ENCODE data around the gene TMEM273.

- TF ChIP-seq, protein P1, sequence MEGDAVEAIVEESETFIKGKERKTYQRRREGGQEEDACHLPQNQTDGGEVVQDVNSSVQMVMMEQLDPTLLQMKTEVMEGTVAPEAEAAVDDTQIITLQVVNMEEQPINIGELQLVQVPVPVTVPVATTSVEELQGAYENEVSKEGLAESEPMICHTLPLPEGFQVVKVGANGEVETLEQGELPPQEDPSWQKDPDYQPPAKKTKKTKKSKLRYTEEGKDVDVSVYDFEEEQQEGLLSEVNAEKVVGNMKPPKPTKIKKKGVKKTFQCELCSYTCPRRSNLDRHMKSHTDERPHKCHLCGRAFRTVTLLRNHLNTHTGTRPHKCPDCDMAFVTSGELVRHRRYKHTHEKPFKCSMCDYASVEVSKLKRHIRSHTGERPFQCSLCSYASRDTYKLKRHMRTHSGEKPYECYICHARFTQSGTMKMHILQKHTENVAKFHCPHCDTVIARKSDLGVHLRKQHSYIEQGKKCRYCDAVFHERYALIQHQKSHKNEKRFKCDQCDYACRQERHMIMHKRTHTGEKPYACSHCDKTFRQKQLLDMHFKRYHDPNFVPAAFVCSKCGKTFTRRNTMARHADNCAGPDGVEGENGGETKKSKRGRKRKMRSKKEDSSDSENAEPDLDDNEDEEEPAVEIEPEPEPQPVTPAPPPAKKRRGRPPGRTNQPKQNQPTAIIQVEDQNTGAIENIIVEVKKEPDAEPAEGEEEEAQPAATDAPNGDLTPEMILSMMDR (IDR thresholded peaks at IDR 0.05): no peak
- TF ChIP-seq EP300 (IDR thresholded peaks at IDR 0.05): no peak
- no peak for TF ChIP-seq POLR2A (IDR thresholded peaks at IDR 0.05)
Observed at GRCh38 chr10:49128854-49129253, 59.3 kb downstream of the TMEM273 start.

Data from tibial nerve (tissue), 4 donors.